Liver (tissue), 9 donors: Measurements from ENCODE around the gene PCDHGB1. TPM values are rescaled to one million over a fixed set of nuclear protein-coding genes. Genes with fewer than 3 reads are reported as not detected.
A peak's percentile ranks its signal among the peaks of the same experiment; 100 is the strongest.

Experiments
- DNase-seq: peaks from one replicate; pipeline ENCODE4 v3.0.0-alpha.2; 2017; ENCODE audit warnings: low spot score
- H3K27ac ChIP-seq, 2 donors: one replicate each; pipeline ENCODE4 v1.7.0; 2013; ENCODE audit warnings: inconsistent platforms in 2 of 2, low read length in 2 of 2, control low read depth in 1 of 2, low read depth in 1 of 2, mild to moderate bottlenecking in 1 of 2
- H3K27me3 ChIP-seq, 4 donors: one replicate each; pipeline versions ENCODE4 v1.6.1 to v1.7.0; 2013; ENCODE audit warnings: low read length in 3 of 4, inconsistent platforms in 1 of 4, mild to moderate bottlenecking in 1 of 4, moderate library complexity in 1 of 4; ENCODE audit not compliant: control insufficient read depth in 4 of 4, insufficient read depth in 4 of 4
- H3K36me3 ChIP-seq, 4 donors: one replicate each; pipeline versions ENCODE4 v1.6.1 to v1.7.0; 2013; ENCODE audit warnings: low read length in 3 of 4, mild to moderate bottlenecking in 3 of 4, low read depth in 1 of 4, moderate library complexity in 1 of 4; ENCODE audit not compliant: control insufficient read depth in 4 of 4, insufficient read depth in 3 of 4
- H3K4me1 ChIP-seq, 4 donors: one replicate each; pipeline versions ENCODE4 v1.6.1 to v1.7.0; 2013; ENCODE audit warnings: low read length in 3 of 4, mild to moderate bottlenecking in 3 of 4, moderate library complexity in 1 of 4; ENCODE audit not compliant: control insufficient read depth in 4 of 4, insufficient read depth in 4 of 4
- H3K4me3 ChIP-seq, 3 donors: one replicate each; pipeline versions ENCODE4 v1.6.1 to v1.7.0; 2013; ENCODE audit warnings: low read length in 3 of 3, control low read depth in 1 of 3, low read depth in 1 of 3, mild to moderate bottlenecking in 1 of 3
- H3K9ac ChIP-seq, 2 donors: one replicate each; pipeline ENCODE4 v1.7.0; 2013; ENCODE audit warnings: low read length in 2 of 2, mild to moderate bottlenecking in 2 of 2, moderate library complexity in 2 of 2, control low read depth in 1 of 2, low read depth in 1 of 2
- H3K9me3 ChIP-seq, 4 donors: one replicate each; pipeline versions ENCODE4 v1.6.1 to v1.7.0; 2013; ENCODE audit warnings: low read length in 3 of 4; ENCODE audit not compliant: control insufficient read depth in 4 of 4
- ATF3 ChIP-seq: IDR thresholded peaks from 2 replicates; pipeline ENCODE4 v1.6.1; 2016; ENCODE audit warnings: antibody characterized with exemption
- CTCF ChIP-seq: fragments of 150-350 bp; IDR thresholded peaks from 2 replicates; pipeline ENCODE4 v1.5.1; 2017; ENCODE audit warnings: improper control_type of control experiment, low read depth, low read length; ENCODE audit not compliant: missing input control
- EGR1 ChIP-seq, 2 donors: IDR thresholded peaks; 2 replicates each; pipeline ENCODE4 v1.6.1; 2016 to 2018; ENCODE audit warnings: antibody characterized with exemption in 2 of 2, low read depth in 2 of 2
- FOXA1 ChIP-seq: IDR thresholded peaks from 2 replicates; pipeline ENCODE4 v1.6.1; 2016; ENCODE audit warnings: antibody characterized with exemption
- FOXA2 ChIP-seq: IDR thresholded peaks from 2 replicates; pipeline ENCODE4 v1.6.1; 2016; ENCODE audit warnings: antibody characterized with exemption
- GABPA ChIP-seq, 2 donors: IDR thresholded peaks in 1 of 2; conservative IDR thresholded peaks in 1 of 2; 2 replicates each; pipeline ENCODE4 v1.6.1; 2016; ENCODE audit warnings: antibody characterized with exemption in 2 of 2, mild to moderate bottlenecking in 1 of 2, moderate library complexity in 1 of 2
- HNF4A ChIP-seq, 2 donors: conservative IDR thresholded peaks; 2 replicates each; pipeline ENCODE4 v1.6.1; 2016; ENCODE audit warnings: antibody characterized with exemption in 2 of 2, mild to moderate bottlenecking in 2 of 2
- HNF4G ChIP-seq: IDR thresholded peaks from 2 replicates; pipeline ENCODE4 v1.6.1; 2016; ENCODE audit warnings: antibody characterized with exemption
- JUND ChIP-seq, 2 donors: IDR thresholded peaks; 2 replicates each; pipeline ENCODE4 v1.6.1; 2016; ENCODE audit warnings: antibody characterized with exemption in 2 of 2
- MAX ChIP-seq: IDR thresholded peaks from 2 replicates; pipeline ENCODE4 v1.6.1; 2016; ENCODE audit warnings: antibody characterized with exemption
- NR2F2 ChIP-seq: IDR thresholded peaks from 2 replicates; pipeline ENCODE4 v1.6.1; 2016; ENCODE audit warnings: antibody characterized with exemption
- RAD21 ChIP-seq, 2 donors: IDR thresholded peaks; 2 replicates each; pipeline ENCODE4 v1.6.1; 2016; ENCODE audit warnings: antibody characterized with exemption in 2 of 2, mild to moderate bottlenecking in 2 of 2
- REST ChIP-seq: IDR thresholded peaks from 2 replicates; pipeline ENCODE4 v1.6.1; 2016; ENCODE audit warnings: antibody characterized with exemption, mild to moderate bottlenecking
- RXRA ChIP-seq, 2 donors: IDR thresholded peaks; 2 replicates each; pipeline ENCODE4 v1.6.1; 2017 to 2018; ENCODE audit warnings: antibody characterized with exemption in 2 of 2, mild to moderate bottlenecking in 1 of 2
- SP1 ChIP-seq: IDR thresholded peaks from 2 replicates; pipeline ENCODE4 v1.6.1; 2018; ENCODE audit warnings: antibody characterized with exemption, mild to moderate bottlenecking
- TAF1 ChIP-seq: conservative IDR thresholded peaks from 2 replicates; pipeline ENCODE4 v1.6.1; 2016; ENCODE audit warnings: antibody characterized with exemption, mild to moderate bottlenecking
- YY1 ChIP-seq: IDR thresholded peaks from 2 replicates; pipeline ENCODE4 v1.6.1; 2016; ENCODE audit warnings: antibody characterized with exemption, mild to moderate bottlenecking
- ZBTB33 ChIP-seq: IDR thresholded peaks from 2 replicates; pipeline ENCODE4 v1.6.1; 2016; ENCODE audit warnings: antibody characterized with exemption
- WGBS: extraction: QIAGEN DNeasy Blood & Tissue Kit; methylation state at CpG from one replicate; pipeline ENCODE4 v1.1.7; 2013; 5-methylcytosine and 5-hydroxymethylcytosine counted together
- polyA plus RNA-seq, 2 donors: library from polyadenylated mRNA; stranded (reverse) in 1 of 2; unstranded in 1 of 2; fragments of 200-250 nt in 1 of 2; fragments of >200 nt in 1 of 2; fragmentation: Nextera tagmentation in 1 of 2; extraction: Ambion mirVana in 1 of 2; gene quantifications; one replicate each; pipeline versions ENCODE4 v1.2.1 to v1.2.3, GENCODE V29; 2013 to 2015
- total RNA-seq, 2 donors: library from RNA; depleted of rRNA; stranded (reverse); fragments of >200 nt; gene quantifications; one replicate each; pipeline ENCODE4 v1.2.3, GENCODE V29; 2014
- donor health status: healthy.
- donor health status: healthy.
- donor health status: healthy.
- donor health status: healthy.
- donor health status: healthy.

The PCDHGB1 gene
- total and polyA plus RNA-seq, 4 donors: 0.10 to 0.75 (median 0.13) TPM

GRCh38 chr5:141351591-141351990 is 1.7 kb downstream of the PCDHGB1 start:
- Histone ChIP-seq H3K4me1 (no peaks in the 10 kb centered on the region), H3K27me3 (peaks cover 0 to 3% (median 1%) of the 10 kb centered on the region in 4 donors), H3K9ac (no peak overlapping the region), H3K36me3 (peaks cover 0 to 3% (median 0%) of the 10 kb centered on the region in 4 donors), H3K27ac (no peak overlapping the region), H3K9me3 (peaks cover 29 to 64% (median 45%) of the 10 kb centered on the region in 4 donors), H3K4me3 (peak overlapping the region in 1 of 3 donors; percentile 3)
- DNase-seq: no peak
- WGBS: 32% methylated on average over 32 of the region's 36 CpGs
- no peak for TF ChIP-seq RXRA (IDR thresholded peaks at IDR 0.05)
- TF ChIP-seq ZBTB33: no peak
- no peak for TF ChIP-seq FOXA2
- no peak for TF ChIP-seq GABPA (IDR thresholded peaks at IDR 0.05 in 1 of 2, conservative IDR thresholded peaks at IDR 0.05 in 1 of 2)
- no peak for TF ChIP-seq RAD21 (IDR thresholded peaks at IDR 0.05)
- no peak for TF ChIP-seq HNF4G
- TF ChIP-seq MAX: no peak
- no peak for TF ChIP-seq JUND (IDR thresholded peaks at IDR 0.05)
- no peak for TF ChIP-seq TAF1
- TF ChIP-seq YY1: no peak
- TF ChIP-seq SP1: no peak
- TF ChIP-seq CTCF: no peak
- TF ChIP-seq NR2F2: no peak
- no peak for TF ChIP-seq EGR1 (IDR thresholded peaks at IDR 0.05; ENCODE audit: low read depth in 2 of 2)

- Histone ChIP-seq H3K4me1 (no peaks in the 10 kb centered on the region), H3K27ac (no peak within 1 kb of the TSS), H3K9ac (no peak within 1 kb of the TSS), H3K36me3 (peaks cover 0 to 3% (median 0%) of the 10 kb centered on the region in 4 donors), H3K9me3 (peaks cover 34 to 69% (median 47%) of the 10 kb centered on the region in 4 donors), H3K4me3 (peak within 1 kb of the TSS; percentile 29 to 45 (median 33)), H3K27me3 (peaks cover 0 to 2% (median under 1%) of the 10 kb centered on the region in 4 donors)
- no peak for DNase-seq
- TF ChIP-seq GABPA (IDR thresholded peaks at IDR 0.05 in 1 of 2, conservative IDR thresholded peaks at IDR 0.05 in 1 of 2): no peak
- no peak for TF ChIP-seq MAX
- no peak for TF ChIP-seq RXRA (IDR thresholded peaks at IDR 0.05)
- 14% methylated on average over 29 of the region's 29 CpGs for WGBS
Observed at GRCh38 chr5:141354900-141355469, 5.1 kb downstream of the PCDHGB1 start, which contains the start of gene PCDHGA4. Gene PCDHGA4 (plus strand): TSS chr5:141355021. CDS start chr5:141355108, 87 bp downstream.

GRCh38 chr5:141355641-141356040 is 5.7 kb downstream of the PCDHGB1 start:
- Histone ChIP-seq H3K4me1 (no peaks in the 10 kb centered on the region), H3K27me3 (peaks cover 0 to 2% (median 0%) of the 10 kb centered on the region in 4 donors), H3K9ac (no peak overlapping the region), H3K9me3 (peaks cover 32 to 69% (median 47%) of the 10 kb centered on the region in 4 donors), H3K27ac (no peak overlapping the region), H3K36me3 (peaks cover 0 to 3% (median 0%) of the 10 kb centered on the region in 4 donors), H3K4me3 (peak overlapping the region in 2 of 3 donors; percentile 29 to 45)
- DNase-seq: no peak
- WGBS: 38% methylated on average over 24 of the region's 24 CpGs
- TF ChIP-seq HNF4A (conservative IDR thresholded peaks at IDR 0.05) (no peak), YY1 (no peak), RXRA (IDR thresholded peaks at IDR 0.05) (no peak), JUND (IDR thresholded peaks at IDR 0.05) (no peak), HNF4G (no peak), ATF3 (no peak), SP1 (no peak), REST (no peak), GABPA (IDR thresholded peaks at IDR 0.05 in 1 of 2, conservative IDR thresholded peaks at IDR 0.05 in 1 of 2) (no peak), FOXA1 (no peak), NR2F2 (no peak)
